Mammary epithelial cell (primary cell): ENCODE measurements around the gene BTNL8.

Experiments used
- CTCF ChIP-seq, 2 donors: IDR thresholded peaks in 1 of 2; conservative IDR thresholded peaks in 1 of 2; 2 replicates each; pipeline ENCODE4 v1.5.1; 2011 to 2012; ENCODE audit warnings: inconsistent platforms in 2 of 2, low read length in 2 of 2, mild to moderate bottlenecking in 2 of 2, control low read depth in 1 of 2, low read depth in 1 of 2; ENCODE audit not compliant: insufficient read depth in 1 of 2; ENCODE audit errors: extremely low read depth in 1 of 2
- EZH2 ChIP-seq: IDR thresholded peaks from 2 replicates; pipeline ENCODE4 v1.6.1; 2012; ENCODE audit warnings: low read length, inconsistent platforms, borderline replicate concordance

DNA sequence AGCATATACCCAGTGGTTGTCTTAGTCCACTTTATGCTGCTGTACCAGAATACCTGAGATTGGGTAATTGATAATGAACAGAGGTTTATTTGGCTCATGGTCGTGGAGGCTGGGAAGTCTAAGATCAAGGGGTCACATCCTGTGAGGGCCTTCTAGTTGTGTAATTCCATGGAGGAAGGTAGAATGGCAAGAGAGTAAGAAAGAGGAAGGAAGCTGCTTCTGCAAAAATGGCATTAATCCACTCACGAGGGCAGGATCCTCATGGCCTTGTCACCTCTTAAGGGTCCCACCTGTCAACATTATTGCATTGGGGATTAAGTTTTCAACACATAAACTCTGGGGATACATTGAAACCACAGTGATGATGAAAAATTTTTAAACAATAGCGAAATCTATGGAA is 17.0 kb downstream of the BTNL8 start:
- no peak for TF ChIP-seq CTCF (conservative IDR thresholded peaks at IDR 0.05 in 1 of 2, IDR thresholded peaks at IDR 0.05 in 1 of 2; ENCODE audit: extremely low read depth in 1 of 2, insufficient read depth in 1 of 2, low read depth in 1 of 2, low read length in 2 of 2)
- TF ChIP-seq EZH2: no peak
